Thyroid gland (tissue), 4 donors: Measurements from ENCODE around the gene VWA2. TPM values are rescaled to one million over a fixed set of nuclear protein-coding genes. Genes with fewer than 3 reads are reported as not detected.

Source experiments
- DNase-seq, 2 donors: peaks; one replicate each; pipeline ENCODE4 v3.0.0-alpha.2; 2019
- H3K27ac ChIP-seq, 3 donors: fragments of 200-600 bp; sonication (generic); 1 replicate in 2 of 3; 2 replicates in 1 of 3; pipeline ENCODE4 v1.5.1; 2016 to 2019; ENCODE audit warnings: mild to moderate bottlenecking in 1 of 3, moderate library complexity in 1 of 3
- H3K27me3 ChIP-seq: fragments of 200-600 bp; sonication (generic); one replicate; pipeline ENCODE4 v1.5.1; 2019
- H3K36me3 ChIP-seq, 2 donors: fragments of 200-600 bp; sonication (generic); one replicate each; pipeline ENCODE4 v1.5.1; 2016 to 2019
- H3K4me1 ChIP-seq, 2 donors: fragments of 200-600 bp; sonication (generic); one replicate each; pipeline ENCODE4 v1.5.1; 2017 to 2019
- H3K4me3 ChIP-seq, 3 donors: fragments of 200-600 bp; sonication (generic); replicated peaks in 1 of 3; 1 replicate in 2 of 3; 2 replicates in 1 of 3; pipeline ENCODE4 v1.5.1; 2016; ENCODE audit warnings: mild to moderate bottlenecking in 1 of 3
- H3K9me3 ChIP-seq: fragments of 200-600 bp; sonication (generic); one replicate; pipeline ENCODE4 v1.5.1; 2017
- POLR2A ChIP-seq, 2 donors: fragments of 450-650 bp; IDR thresholded peaks; one replicate each; pipeline ENCODE4 v1.6.1; 2017; ENCODE audit warnings: antibody characterized with exemption in 2 of 2, mild to moderate bottlenecking in 2 of 2, moderate library complexity in 1 of 2
- WGBS, 2 donors: methylation state at CpG; one replicate each; pipeline ENCODE4 v1.1.5; 2017; 5-methylcytosine and 5-hydroxymethylcytosine counted together
- intact Hi-C: fragments of 100-400 bp; cut with DNase I; formaldehyde crosslinking; loops from one replicate; pipeline ENCODE4 v1.15.1; 2023
- total RNA-seq, 4 donors: library from RNA; depleted of rRNA; stranded (reverse); fragments of >200 nt; gene quantifications; one replicate each; pipeline ENCODE4 v1.2.3, GENCODE V29; 2016
- TF ChIP-seq, protein P1 (sequence below), 6 experiments: fragments of 200-600 bp in 3 of 6; fragments of 450-650 bp in 3 of 6; sonication (generic) in 3 of 6; IDR thresholded peaks; one replicate each; pipeline ENCODE4 v1.5.1; 2016 to 2019; ENCODE audit warnings: antibody characterized with exemption in 6 of 6, mild to moderate bottlenecking in 2 of 6, inconsistent platforms in 1 of 6, moderate library complexity in 1 of 6

VWA2 gene
- total RNA-seq, 4 donors from 2014 or later = 0.13 to 0.22 TPM; not detected in 2

DNA sequence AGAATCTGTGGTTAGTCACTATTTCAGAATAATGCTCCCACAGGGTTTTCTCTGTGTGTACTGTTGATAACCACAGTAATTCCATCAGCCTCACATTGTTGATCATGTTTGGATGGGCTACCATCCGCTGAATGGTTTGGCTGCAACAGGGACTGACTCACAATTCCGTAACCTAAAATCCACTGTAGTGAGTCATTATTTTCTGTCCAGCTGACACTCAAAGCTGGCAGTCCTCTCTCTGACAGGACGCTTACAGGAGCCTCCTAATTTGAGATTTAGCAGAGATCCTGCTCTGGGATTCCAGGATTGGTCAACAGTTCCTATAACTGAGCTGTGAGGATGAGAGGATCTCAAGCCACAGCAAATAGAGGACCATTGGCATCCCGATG, 32.7 kb downstream of the VWA2 start:
- DNase-seq = no peak
- Histone ChIP-seq H3K27ac (no peak overlapping the region), H3K4me3 (no peak overlapping the region), H3K4me1 (peaks cover 2 to 6% of the 10 kb centered on the region in 2 donors), H3K36me3 (no peaks in the 10 kb centered on the region), H3K27me3 (no peaks in the 10 kb centered on the region), H3K9me3 (no peaks in the 10 kb centered on the region)
- TF ChIP-seq, protein P1, sequence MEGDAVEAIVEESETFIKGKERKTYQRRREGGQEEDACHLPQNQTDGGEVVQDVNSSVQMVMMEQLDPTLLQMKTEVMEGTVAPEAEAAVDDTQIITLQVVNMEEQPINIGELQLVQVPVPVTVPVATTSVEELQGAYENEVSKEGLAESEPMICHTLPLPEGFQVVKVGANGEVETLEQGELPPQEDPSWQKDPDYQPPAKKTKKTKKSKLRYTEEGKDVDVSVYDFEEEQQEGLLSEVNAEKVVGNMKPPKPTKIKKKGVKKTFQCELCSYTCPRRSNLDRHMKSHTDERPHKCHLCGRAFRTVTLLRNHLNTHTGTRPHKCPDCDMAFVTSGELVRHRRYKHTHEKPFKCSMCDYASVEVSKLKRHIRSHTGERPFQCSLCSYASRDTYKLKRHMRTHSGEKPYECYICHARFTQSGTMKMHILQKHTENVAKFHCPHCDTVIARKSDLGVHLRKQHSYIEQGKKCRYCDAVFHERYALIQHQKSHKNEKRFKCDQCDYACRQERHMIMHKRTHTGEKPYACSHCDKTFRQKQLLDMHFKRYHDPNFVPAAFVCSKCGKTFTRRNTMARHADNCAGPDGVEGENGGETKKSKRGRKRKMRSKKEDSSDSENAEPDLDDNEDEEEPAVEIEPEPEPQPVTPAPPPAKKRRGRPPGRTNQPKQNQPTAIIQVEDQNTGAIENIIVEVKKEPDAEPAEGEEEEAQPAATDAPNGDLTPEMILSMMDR (IDR thresholded peaks at IDR 0.05) = no peak
- no peak for TF ChIP-seq POLR2A (IDR thresholded peaks at IDR 0.05)
- 40 to 53% methylated on average over 4 of the region's 4 CpGs for WGBS, 2 donors
- intact Hi-C loops = no loop called here

GRCh38 chr10:114272696-114273095, 33.6 kb downstream of the VWA2 start:
- Histone ChIP-seq H3K4me3 (no peak overlapping the region), H3K27ac (no peak overlapping the region), H3K4me1 (peaks cover 0 to 6% of the 10 kb centered on the region in 2 donors), H3K9me3 (no peaks in the 10 kb centered on the region), H3K27me3 (no peaks in the 10 kb centered on the region), H3K36me3 (no peaks in the 10 kb centered on the region)
- TF ChIP-seq POLR2A (IDR thresholded peaks at IDR 0.05) = no peak
- DNase-seq = no peak
- 92 to 97% methylated on average over 6 of the region's 6 CpGs for WGBS, 2 donors
- intact Hi-C loops = no loop called here

- Histone ChIP-seq H3K4me1 (peaks cover 0 to 6% of the 10 kb centered on the region in 2 donors), H3K27ac (no peak overlapping the region), H3K27me3 (no peaks in the 10 kb centered on the region), H3K36me3 (no peaks in the 10 kb centered on the region), H3K9me3 (no peaks in the 10 kb centered on the region), H3K4me3 (no peak overlapping the region)
- intact Hi-C loops = no loop called here
- WGBS, 2 donors = 79 to 90% methylated on average over 3 of the region's 3 CpGs
- TF ChIP-seq, protein P1 (IDR thresholded peaks at IDR 0.05) = no peak
- no peak for TF ChIP-seq POLR2A (IDR thresholded peaks at IDR 0.05)
- no peak for DNase-seq
Measured at GRCh38 chr10:114273910-114274309, 34.9 kb downstream of the VWA2 start.

GRCh38 chr10:114274616-114275453, 35.8 kb downstream of the VWA2 start:
- H3K4me3 ChIP-seq = no peak overlapping the region
- H3K4me1 ChIP-seq = peaks cover 0 to 6% of the 10 kb centered on the region in 2 donors
- no peaks in the 10 kb centered on the region for H3K9me3 ChIP-seq
- no peak for DNase-seq
- H3K27ac ChIP-seq = no peak overlapping the region
- no peaks in the 10 kb centered on the region for H3K27me3 ChIP-seq
- 93 to 95% methylated on average over 16 of the region's 16 CpGs for WGBS, 2 donors
- H3K36me3 ChIP-seq = no peaks in the 10 kb centered on the region
- intact Hi-C loops = no loop called here
- TF ChIP-seq POLR2A (IDR thresholded peaks at IDR 0.05) = no peak
- TF ChIP-seq, protein P1 (IDR thresholded peaks at IDR 0.05) = no peak

DNA sequence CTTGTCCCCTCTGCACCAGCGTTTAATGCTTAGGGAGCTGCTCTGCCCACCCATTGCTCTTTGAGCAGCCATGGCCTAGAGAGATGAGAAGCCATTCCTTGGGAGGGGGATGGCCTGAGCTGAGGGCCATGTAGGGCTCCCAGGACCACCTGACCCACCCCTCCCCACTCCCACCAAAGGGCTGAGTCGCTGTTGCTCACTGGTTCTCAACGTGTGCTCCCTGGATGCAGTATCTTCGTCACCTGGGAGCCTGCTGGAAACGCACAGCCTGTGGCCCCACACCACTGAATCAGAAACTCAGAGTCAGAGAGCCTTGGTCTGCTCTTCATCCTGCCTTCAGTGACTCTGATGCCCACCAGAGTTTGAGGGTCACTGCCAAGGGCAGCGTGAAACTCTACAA, 37.0 kb downstream of the VWA2 start:
- Histone ChIP-seq H3K36me3 (no peaks in the 10 kb centered on the region), H3K4me3 (no peak overlapping the region), H3K4me1 (peaks cover 0 to 3% of the 10 kb centered on the region in 2 donors), H3K27ac (no peak overlapping the region), H3K27me3 (no peaks in the 10 kb centered on the region), H3K9me3 (no peaks in the 10 kb centered on the region)
- intact Hi-C loops = no loop called here
- no peak for DNase-seq
- 85 to 90% methylated on average over 6 of the region's 6 CpGs for WGBS, 2 donors
- TF ChIP-seq POLR2A (IDR thresholded peaks at IDR 0.05) = no peak
- TF ChIP-seq, protein P1 (IDR thresholded peaks at IDR 0.05) = no peak
